IMR-90 (cell line): ENCODE results near the gene MKX. TPM values are rescaled to one million over a fixed set of nuclear protein-coding genes. Genes with fewer than 3 reads are reported as not detected.

ENCODE experiments used
- ATAC-seq: fragments of 200-7000 bp; cut with Tn5 transposase; 2 replicates; pipeline ENCODE4 v1.9.1; 2020; ENCODE audit warnings: low read depth, mild to moderate bottlenecking, moderate library complexity
- BruUV-seq: library from RNA; stranded (reverse); fragments of 400-500 nt; replicated peaks from 2 replicates; lab custom pipeline; 2021; lab: Mats Ljungman, UMichigan
- CTCF ChIA-PET: fragments of 300-600 bp; formaldehyde crosslinking; extraction: SDS; loops from one replicate; lab custom pipeline; 2021; ENCODE audit warnings: antibody characterized with exemption; lab: Yijun Ruan, JAX
- POLR2A ChIA-PET: fragments of 300-600 bp; sonication (Branson Sonifier 250); formaldehyde crosslinking; loops from one replicate; lab custom pipeline; 2022; ENCODE audit warnings: antibody characterized with exemption; ENCODE audit not compliant: unreplicated experiment; lab: Charles Lee
- DNase-seq: peaks from one replicate; pipeline ENCODE4 v3.0.0; 2013
- H2AFZ ChIP-seq: replicated peaks from 2 replicates; pipeline ENCODE3; 2013; ENCODE audit warnings: low read length, mild to moderate bottlenecking; ENCODE audit not compliant: poor library complexity
- H2AK5ac ChIP-seq: 2 replicates; pipeline ENCODE4 v1.6.1; 2013; ENCODE audit warnings: low read depth, low read length, inconsistent platforms
- H2AK9ac ChIP-seq: replicated peaks from 2 replicates; pipeline ENCODE3; 2013; ENCODE audit warnings: mild to moderate bottlenecking, low read depth, low read length, moderate library complexity; ENCODE audit not compliant: poor library complexity
- H2BK120ac ChIP-seq: 2 replicates; pipeline ENCODE4 v1.6.1; 2013; ENCODE audit warnings: low read depth, low read length, inconsistent platforms
- H2BK15ac ChIP-seq: 3 replicates; pipeline ENCODE4 v1.6.1; 2013; ENCODE audit warnings: low read depth, low read length, inconsistent platforms
- H2BK20ac ChIP-seq: 2 replicates; pipeline ENCODE4 v1.6.1; 2013; ENCODE audit warnings: low read depth, mild to moderate bottlenecking, inconsistent platforms, low read length, moderate library complexity
- H2BK5ac ChIP-seq: 2 replicates; pipeline ENCODE4 v1.6.1; 2013; ENCODE audit warnings: mild to moderate bottlenecking, low read depth, low read length, inconsistent platforms; ENCODE audit not compliant: poor library complexity, severe bottlenecking
- H3K14ac ChIP-seq: replicated peaks from 2 replicates; pipeline ENCODE4 v1.6.1; 2013; ENCODE audit warnings: low read depth, low read length, inconsistent platforms
- H3K18ac ChIP-seq: 2 replicates; pipeline ENCODE4 v1.6.1; 2013; ENCODE audit warnings: low read depth, low read length, control low read depth
- H3K23ac ChIP-seq: 2 replicates; pipeline ENCODE4 v1.6.1; 2013; ENCODE audit warnings: low read depth, low read length, inconsistent platforms
- H3K27ac ChIP-seq: 2 replicates; pipeline ENCODE4 v1.5.1; 2013; ENCODE audit warnings: mild to moderate bottlenecking, control low read depth, low read length; ENCODE audit not compliant: insufficient read depth
- H3K27me3 ChIP-seq: 2 replicates; pipeline ENCODE4 v1.6.1; 2013; ENCODE audit warnings: low read length; ENCODE audit not compliant: control insufficient read depth, insufficient read depth
- H3K36me3 ChIP-seq: 2 replicates; pipeline ENCODE4 v1.6.1; 2013; ENCODE audit warnings: low read length, mixed read lengths; ENCODE audit not compliant: control insufficient read depth, insufficient read depth
- H3K4ac ChIP-seq: 2 replicates; pipeline ENCODE4 v1.6.1; 2013; ENCODE audit warnings: low read depth, low read length, inconsistent platforms
- H3K4me1 ChIP-seq: 2 replicates; pipeline ENCODE4 v1.6.1; 2013; ENCODE audit warnings: low read length, mixed read lengths; ENCODE audit not compliant: control insufficient read depth, insufficient read depth
- H3K4me2 ChIP-seq: 2 replicates; pipeline ENCODE4 v1.6.1; 2013; ENCODE audit warnings: low read depth, mild to moderate bottlenecking, control low read depth, low read length, moderate library complexity
- H3K4me3 ChIP-seq: 2 replicates; pipeline ENCODE4 v1.5.1; 2013; ENCODE audit warnings: low read depth, mild to moderate bottlenecking, control low read depth, low read length, moderate library complexity; ENCODE audit not compliant: insufficient read depth
- H3K56ac ChIP-seq: 2 replicates; pipeline ENCODE4 v1.6.1; 2013; ENCODE audit warnings: low read length, inconsistent platforms; ENCODE audit not compliant: insufficient read depth; ENCODE audit errors: extremely low read depth
- H3K79me1 ChIP-seq, 2 experiments: 2 replicates each; pipeline ENCODE4 v1.6.1; 2013; ENCODE audit warnings: low read length in 2 of 2, inconsistent platforms in 1 of 2, low read depth in 1 of 2
- H3K9ac ChIP-seq: 2 replicates; pipeline ENCODE4 v1.6.1; 2013; ENCODE audit warnings: low read depth, low read length, control low read depth
- H3K9me1 ChIP-seq: 2 replicates; pipeline ENCODE4 v1.6.1; 2013; ENCODE audit warnings: low read length, inconsistent platforms; ENCODE audit not compliant: insufficient read depth
- H3K9me3 ChIP-seq: 2 replicates; pipeline ENCODE4 v1.6.1; 2013; ENCODE audit warnings: low read length; ENCODE audit not compliant: control insufficient read depth, insufficient read depth
- H4K20me1 ChIP-seq: 2 replicates; pipeline ENCODE4 v1.6.1; 2013; ENCODE audit warnings: low read length, inconsistent platforms; ENCODE audit not compliant: insufficient read depth
- H4K5ac ChIP-seq: 2 replicates; pipeline ENCODE4 v1.6.1; 2013; ENCODE audit warnings: mild to moderate bottlenecking, low read depth, low read length, control low read depth
- H4K8ac ChIP-seq, 2 experiments: 2 replicates each; pipeline ENCODE4 v1.6.1; 2013; ENCODE audit warnings: low read depth in 2 of 2, low read length in 2 of 2, control low read depth in 1 of 2, inconsistent platforms in 1 of 2
- H4K91ac ChIP-seq: 2 replicates; pipeline ENCODE4 v1.6.1; 2013; ENCODE audit warnings: low read depth, low read length, inconsistent platforms; ENCODE audit not compliant: insufficient read depth
- CHD1 ChIP-seq: IDR thresholded peaks from 2 replicates; pipeline ENCODE4 v1.6.1; 2012; ENCODE audit warnings: low read depth, low read length, improper control_type of control experiment
- FOS ChIP-seq: fragments of 150-350 bp; IDR thresholded peaks from 2 replicates; pipeline ENCODE4 v1.6.1; 2016; ENCODE audit warnings: low read depth, low read length
- MAFK ChIP-seq: IDR thresholded peaks from 2 replicates; pipeline ENCODE4 v1.6.1; 2012; ENCODE audit warnings: low read depth, low read length, improper control_type of control experiment
- MAZ ChIP-seq: IDR thresholded peaks from 2 replicates; pipeline ENCODE4 v1.6.1; 2012; ENCODE audit warnings: low read depth, mild to moderate bottlenecking, low read length, improper control_type of control experiment, moderate library complexity, borderline replicate concordance
- MXI1 ChIP-seq: IDR thresholded peaks from 2 replicates; pipeline ENCODE4 v1.6.1; 2012; ENCODE audit warnings: low read depth, mild to moderate bottlenecking, low read length, moderate library complexity, borderline replicate concordance
- NFE2L2 ChIP-seq: fragments of 150-350 bp; IDR thresholded peaks from 2 replicates; pipeline ENCODE4 v1.6.1; 2016; ENCODE audit warnings: low read depth, mild to moderate bottlenecking, low read length
- POLR2A ChIP-seq: IDR thresholded peaks from 2 replicates; pipeline ENCODE4 v1.6.1; 2012; ENCODE audit warnings: mild to moderate bottlenecking, low read depth, low read length
- RAD21 ChIP-seq: IDR thresholded peaks from 2 replicates; pipeline ENCODE4 v1.6.1; 2012; ENCODE audit warnings: low read length, improper control_type of control experiment
- RCOR1 ChIP-seq: IDR thresholded peaks from 2 replicates; pipeline ENCODE4 v1.6.1; 2012; ENCODE audit warnings: mild to moderate bottlenecking, low read length, improper control_type of control experiment; ENCODE audit not compliant: insufficient replicate concordance
- RFX5 ChIP-seq: IDR thresholded peaks from 2 replicates; pipeline ENCODE4 v1.8.0; 2012; ENCODE audit warnings: low read depth, mild to moderate bottlenecking, low read length, moderate library complexity
- SMC3 ChIP-seq: fragments of 150-350 bp; IDR thresholded peaks from 2 replicates; pipeline ENCODE4 v1.6.1; 2016; ENCODE audit warnings: low read depth, mild to moderate bottlenecking, antibody characterized with exemption, low read length, moderate library complexity
- WGBS, 2 experiments: methylation state at CpG; one replicate each; pipeline versions ENCODE4 v1.1.5 to v1.1.7; 2013; ENCODE audit warnings: missing lambda C conversion rate in 2 of 2; ENCODE audit not compliant: insufficient read length in 1 of 2; ENCODE audit errors: extremely low coverage in 2 of 2; 5-methylcytosine and 5-hydroxymethylcytosine counted together
- dilution Hi-C: fragments of 300-500 bp; cut with HindIII; formaldehyde crosslinking; loops from one replicate; pipeline ENCODE4 v1.14.3; 2018; ENCODE audit warnings: low sequenced_read_pairs; ENCODE audit not compliant: unreplicated experiment
- in situ Hi-C: fragments of 300-500 bp; cut with MboI; formaldehyde crosslinking; loops from 3 replicates; pipeline ENCODE4 v1.14.3; 2019; ENCODE audit warnings: low sequenced_read_pairs, inconsistent platforms, mixed read lengths
- intact Hi-C: fragments of 100-400 bp; cut with micrococcal nuclease; formaldehyde crosslinking; loops from 2 replicates; pipeline ENCODE4 v1.10.0; 2022
- polyA plus RNA-seq, 3 experiments: library from polyadenylated mRNA; depleted of rRNA; stranded (reverse); fragments of >200 nt; gene quantifications; 2 replicates each; pipeline ENCODE4 v1.2.3, GENCODE V29; 2012; ENCODE audit warnings: low replicate concordance in 1 of 3
- total RNA-seq: library from RNA; depleted of rRNA; stranded (reverse); fragments of >200 nt; gene quantifications from 2 replicates; pipeline ENCODE4 v1.2.3, GENCODE V29; 2012
- TF ChIP-seq, protein P1 (sequence below): fragments of 150-350 bp; IDR thresholded peaks from 2 replicates; pipeline ENCODE4 v1.6.1; 2017; ENCODE audit warnings: mild to moderate bottlenecking, antibody characterized with exemption, low read length, low read depth
- TF ChIP-seq, protein P2 (sequence below): fragments of 150-350 bp; IDR thresholded peaks from 2 replicates; pipeline ENCODE4 v1.6.1; 2016; ENCODE audit warnings: low read depth, mild to moderate bottlenecking, low read length, moderate library complexity, borderline replicate concordance

MKX gene
- total and polyA plus RNA-seq, 2 of the 4 experiments (the other 2 are of a cell fraction) = 0.10 to 0.36 TPM

DNA sequence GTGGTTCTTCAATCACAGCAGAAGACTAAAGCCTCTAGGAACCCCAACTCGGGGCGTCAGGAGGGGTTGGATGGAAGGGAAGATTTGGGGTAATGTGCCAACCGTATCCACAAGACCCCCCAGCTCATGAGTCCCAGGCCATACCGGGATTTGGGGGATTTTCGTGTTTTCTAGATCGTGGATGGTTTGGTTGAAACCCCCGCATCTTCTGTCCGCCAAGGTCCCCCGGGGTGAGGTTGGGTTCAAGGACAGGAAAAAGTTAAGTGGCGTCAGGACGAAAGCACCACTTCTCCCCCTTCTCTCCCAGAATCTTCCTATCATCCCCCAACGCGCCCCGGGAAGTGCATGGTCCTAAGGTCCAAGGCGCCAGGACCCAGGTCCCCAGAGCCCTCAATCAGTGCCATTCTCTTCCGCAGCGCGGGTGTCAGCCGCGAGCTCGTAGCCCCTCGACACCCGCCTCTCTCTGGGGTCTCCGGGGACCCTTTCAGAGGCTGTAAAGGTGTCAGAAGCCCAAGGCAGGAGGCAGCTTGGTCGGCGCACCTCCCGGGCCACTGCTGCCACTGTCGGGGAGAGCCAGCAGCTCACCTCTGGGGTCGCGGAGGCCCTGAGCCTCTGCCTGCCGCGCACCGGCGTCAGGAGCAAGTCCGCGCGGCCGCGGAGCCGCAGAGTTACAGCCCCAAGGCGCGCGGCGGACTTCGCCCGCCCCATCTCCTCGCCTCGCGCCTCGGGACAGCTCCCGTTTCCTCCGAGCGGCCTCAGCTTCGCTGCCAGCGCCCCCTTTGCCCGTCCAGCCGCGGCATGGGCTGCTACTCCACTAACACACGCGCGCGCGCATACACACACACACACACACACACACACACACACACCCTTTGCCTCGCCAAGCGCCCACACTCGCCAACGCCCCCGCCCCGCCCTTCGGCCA is 1.5 kb downstream of the MKX start:
- Histone ChIP-seq H2AK9ac (peak overlapping the region; percentile 15), H3K36me3 (no peaks in the 10 kb centered on the region), H3K9me1 (no peaks in the 10 kb centered on the region), H2AFZ (peak overlapping the region; percentile 90), H3K4me3 (peak overlapping the region; percentile 33), H4K8ac (no peak overlapping the region; a peak in 1 of 4 replicates), H3K18ac (no peak overlapping the region), H3K27ac (no peak overlapping the region), H3K14ac (no peak overlapping the region), H2AK5ac (no peak overlapping the region), H4K91ac (no peak overlapping the region), H4K5ac (no peak overlapping the region), H2BK15ac (no peak overlapping the region), H3K4ac (no peak overlapping the region), H3K9me3 (no peaks in the 10 kb centered on the region; the same call in 1 of the 2 replicates), H3K79me1 (no peaks in the 10 kb centered on the region), H3K4me2 (peak overlapping the region; percentile 73), H3K56ac (no peak overlapping the region), H4K20me1 (no peaks in the 10 kb centered on the region; the same call in 1 of the 2 replicates), H3K9ac (no peak overlapping the region), H2BK20ac (no peak overlapping the region), H3K23ac (peak overlapping the region; percentile 53; the same call in 1 of the 2 replicates), H2BK5ac (no peak overlapping the region), H3K4me1 (peaks cover 3% of the 10 kb centered on the region; the same call in 1 of the 2 replicates), H2BK120ac (no peak overlapping the region), H3K27me3 (peaks cover 54% of the 10 kb centered on the region)
- CTCF ChIA-PET = interaction anchor here (0.6 kb wide), 2 partner anchors 27 to 193 kb away, joined by 4 read pairs; no protein-coding TSS in a partner anchor
- 1% methylated on average over 23 of the region's 70 CpGs; no CpG with 5 or more reads in 1 of the 2 experiments for WGBS, 2 experiments
- ATAC-seq (peak; percentile 22), DNase-seq (peak; percentile 26)
- dilution Hi-C loops = no loop called here
- in situ Hi-C loops = loop anchor here (25.0 kb wide), 2 partner anchors 443 to 643 kb away; no protein-coding TSS in a partner anchor
- no TSS peak for BruUV-seq
- intact Hi-C loops = loop anchor here (2.0 kb wide), 1 partner anchor 639 kb away; no protein-coding TSS in a partner anchor
- POLR2A ChIA-PET = interaction anchor here (0.6 kb wide), 1 partner anchor 138 kb away, joined by 4 read pairs; no protein-coding TSS in a partner anchor
- TF ChIP-seq CHD1 = no peak
- no peak for TF ChIP-seq MAZ
- TF ChIP-seq, protein P1, sequence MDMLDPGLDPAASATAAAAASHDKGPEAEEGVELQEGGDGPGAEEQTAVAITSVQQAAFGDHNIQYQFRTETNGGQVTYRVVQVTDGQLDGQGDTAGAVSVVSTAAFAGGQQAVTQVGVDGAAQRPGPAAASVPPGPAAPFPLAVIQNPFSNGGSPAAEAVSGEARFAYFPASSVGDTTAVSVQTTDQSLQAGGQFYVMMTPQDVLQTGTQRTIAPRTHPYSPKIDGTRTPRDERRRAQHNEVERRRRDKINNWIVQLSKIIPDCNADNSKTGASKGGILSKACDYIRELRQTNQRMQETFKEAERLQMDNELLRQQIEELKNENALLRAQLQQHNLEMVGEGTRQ = no peak
- no peak for TF ChIP-seq MXI1
- no peak for TF ChIP-seq FOS
- TF ChIP-seq RCOR1 = no peak
- TF ChIP-seq, protein P2, sequence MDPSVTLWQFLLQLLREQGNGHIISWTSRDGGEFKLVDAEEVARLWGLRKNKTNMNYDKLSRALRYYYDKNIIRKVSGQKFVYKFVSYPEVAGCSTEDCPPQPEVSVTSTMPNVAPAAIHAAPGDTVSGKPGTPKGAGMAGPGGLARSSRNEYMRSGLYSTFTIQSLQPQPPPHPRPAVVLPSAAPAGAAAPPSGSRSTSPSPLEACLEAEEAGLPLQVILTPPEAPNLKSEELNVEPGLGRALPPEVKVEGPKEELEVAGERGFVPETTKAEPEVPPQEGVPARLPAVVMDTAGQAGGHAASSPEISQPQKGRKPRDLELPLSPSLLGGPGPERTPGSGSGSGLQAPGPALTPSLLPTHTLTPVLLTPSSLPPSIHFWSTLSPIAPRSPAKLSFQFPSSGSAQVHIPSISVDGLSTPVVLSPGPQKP = no peak
- no peak for TF ChIP-seq MAFK
- no peak for TF ChIP-seq NFE2L2
- no peak for TF ChIP-seq POLR2A
- TF ChIP-seq SMC3 = no peak
- TF ChIP-seq RFX5 = no peak
- TF ChIP-seq RAD21 = no peak
